Lower lobe of right lung (tissue), 2 donors: Measurements from ENCODE around the gene LRRTM4. TPM values are rescaled to one million over a fixed set of nuclear protein-coding genes. Genes with fewer than 3 reads are reported as not detected.
"Not testable (repeated sequence)": the region's sequence is repeated elsewhere in the genome, so short reads cannot be mapped to it uniquely, and the experiment has no call there.

Source experiments
- ATAC-seq, 2 donors: fragments of 200-7000 bp; cut with Tn5 transposase; one replicate each; pipeline ENCODE4 v1.9.1; 2020 to 2022; ENCODE audit warnings: mild to moderate bottlenecking in 2 of 2, moderate library complexity in 2 of 2
- DNase-seq: peaks from one replicate; pipeline ENCODE4 v3.0.0-alpha.2; 2020
- H3K27ac ChIP-seq: fragments of 200-600 bp; one replicate; pipeline ENCODE4 v1.8.0; 2022
- H3K27me3 ChIP-seq: fragments of 200-600 bp; one replicate; pipeline ENCODE4 v1.8.0; 2022; ENCODE audit warnings: low read depth
- H3K36me3 ChIP-seq: fragments of 200-600 bp; one replicate; pipeline ENCODE4 v1.8.0; 2022; ENCODE audit warnings: mild to moderate bottlenecking
- H3K4me1 ChIP-seq: fragments of 200-600 bp; one replicate; pipeline ENCODE4 v1.8.0; 2022
- H3K4me3 ChIP-seq: fragments of 200-600 bp; one replicate; pipeline ENCODE4 v1.8.0; 2022; ENCODE audit warnings: mild to moderate bottlenecking
- H3K9me3 ChIP-seq: fragments of 200-600 bp; one replicate; pipeline ENCODE4 v1.8.0; 2022
- CTCF ChIP-seq: fragments of 200-600 bp; IDR thresholded peaks from one replicate; pipeline ENCODE4 v1.8.0; 2022; ENCODE audit warnings: antibody characterized with exemption, mild to moderate bottlenecking
- intact Hi-C: fragments of 100-400 bp; cut with DNase I; formaldehyde crosslinking; loops from one replicate; pipeline ENCODE4 v1.11.0; 2022
- total RNA-seq: library from RNA; stranded (reverse); fragmentation: NEBNext Ultra II Directional; extraction: Animal tissue kit (Norgen Biotek cat#: 25700); gene quantifications from one replicate; pipeline ENCODE4 v1.2.1, GENCODE V29; 2021
- donor health status: DM: no; HTN: yes; CAD: no; lungs with severe emphysema.

LRRTM4 gene
- total RNA-seq, 1 donor from 2014 or later = 0.77 TPM

DNA sequence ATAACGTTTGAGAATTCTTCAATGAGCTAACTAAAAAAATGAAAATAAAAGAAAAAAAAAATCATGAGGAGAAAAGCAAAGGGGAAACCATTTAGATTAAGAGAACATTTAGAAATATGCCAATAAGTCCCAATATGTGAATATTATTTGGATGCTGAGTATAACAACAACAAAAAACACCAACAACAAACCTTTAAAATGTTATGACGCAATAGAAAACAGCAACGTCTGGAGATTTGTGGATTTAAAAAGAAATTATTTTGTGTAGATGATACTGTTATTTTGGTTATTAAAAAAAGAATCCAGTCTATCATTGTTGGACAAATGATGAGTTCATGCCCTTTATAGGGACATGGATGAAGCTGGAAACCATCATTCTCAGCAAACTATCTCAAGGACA is 417.2 kb downstream of the LRRTM4 start:
- ATAC-seq (no peak), DNase-seq (no peak)
- TF ChIP-seq CTCF = no peak
- Histone ChIP-seq H3K9me3 (no peaks in the 10 kb centered on the region), H3K4me3 (no peak overlapping the region), H3K4me1 (no peaks in the 10 kb centered on the region), H3K27me3 (no peaks in the 10 kb centered on the region), H3K27ac (no peak overlapping the region), H3K36me3 (no peaks in the 10 kb centered on the region)
- intact Hi-C loops = no loop called here

DNA sequence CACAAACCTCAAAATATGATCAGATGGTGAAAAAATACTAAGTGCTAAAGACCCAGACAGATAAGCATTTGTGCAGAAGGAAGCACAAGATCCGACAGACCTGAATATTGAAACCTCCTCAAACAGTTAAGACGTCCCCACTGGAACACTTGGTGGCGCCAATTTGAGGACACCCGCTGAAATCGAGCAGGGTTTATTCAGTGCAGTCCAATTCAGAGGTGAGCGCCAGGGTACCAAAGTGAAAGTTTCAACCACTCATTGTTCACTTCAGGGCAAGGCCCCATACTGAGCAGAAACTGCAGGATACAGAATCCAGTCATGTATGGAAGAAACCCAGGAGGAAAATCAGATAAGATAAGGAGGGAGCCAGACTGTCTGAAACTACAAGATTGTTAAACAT is 417.6 kb downstream of the LRRTM4 start:
- Histone ChIP-seq H3K9me3 (no peaks in the 10 kb centered on the region), H3K4me1 (no peaks in the 10 kb centered on the region), H3K36me3 (no peaks in the 10 kb centered on the region), H3K27ac (no peak overlapping the region), H3K27me3 (no peaks in the 10 kb centered on the region), H3K4me3 (no peak overlapping the region)
- intact Hi-C loops = no loop called here
- TF ChIP-seq CTCF = no peak
- ATAC-seq (no peak), DNase-seq (no peak)

DNA sequence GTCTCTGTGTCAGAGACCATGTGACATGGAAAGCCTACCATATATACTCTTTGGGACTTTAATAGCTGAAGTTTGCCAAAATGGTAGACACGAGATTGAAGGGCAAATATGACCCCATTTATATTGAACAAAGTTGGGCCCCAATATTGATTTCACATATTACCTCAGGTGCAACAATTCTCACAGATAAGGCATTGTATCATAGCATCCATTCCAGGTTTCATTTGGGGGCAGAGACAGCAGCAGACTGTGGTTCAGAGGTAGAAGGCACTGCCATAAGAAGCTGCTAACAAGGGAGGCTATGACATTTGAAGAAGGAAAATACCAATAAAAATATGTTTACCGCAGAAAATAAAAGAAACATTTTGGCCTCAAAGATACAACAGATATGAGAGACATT is 419.2 kb downstream of the LRRTM4 start:
- Histone ChIP-seq H3K36me3 (no peaks in the 10 kb centered on the region), H3K27ac (no peak overlapping the region), H3K9me3 (no peaks in the 10 kb centered on the region), H3K27me3 (no peaks in the 10 kb centered on the region), H3K4me3 (no peak overlapping the region), H3K4me1 (no peaks in the 10 kb centered on the region)
- no peak for TF ChIP-seq CTCF
- DNase-seq (no peak), ATAC-seq (no peak)
- intact Hi-C loops = no loop called here

DNA sequence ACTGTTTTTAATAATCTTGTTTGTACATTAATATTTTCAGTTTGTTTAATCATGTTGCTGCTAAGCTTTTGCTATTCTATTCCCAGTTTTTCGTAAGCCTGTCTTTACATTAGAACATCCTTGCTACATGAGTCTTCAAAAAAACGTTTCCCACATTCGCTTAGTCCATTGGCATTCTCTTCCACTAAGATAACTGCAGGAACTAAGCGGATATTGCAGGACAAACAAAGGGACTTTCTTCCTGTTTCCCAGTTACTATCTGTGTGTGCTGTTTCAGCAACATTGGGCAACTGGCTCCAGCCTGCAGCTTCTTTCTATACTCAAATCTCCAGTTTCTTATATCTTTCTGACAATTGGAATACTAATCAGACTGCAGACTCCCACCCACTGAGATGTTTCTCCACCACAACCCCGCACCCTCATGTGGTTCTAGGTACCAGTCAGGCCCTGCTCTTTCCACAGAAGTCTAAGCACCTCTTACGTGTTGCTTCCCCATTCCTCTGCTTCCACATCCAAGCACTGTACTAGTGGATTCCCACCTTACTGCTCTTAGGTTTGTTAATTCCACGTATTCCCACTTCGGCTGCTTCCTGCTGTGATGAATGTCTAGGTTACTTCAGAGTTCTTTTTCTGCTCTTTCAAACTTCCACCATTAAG is 420.3 kb downstream of the LRRTM4 start:
- H3K4me1 ChIP-seq = no peaks in the 10 kb centered on the region
- no peaks in the 10 kb centered on the region for H3K9me3 ChIP-seq
- no peaks in the 10 kb centered on the region for H3K36me3 ChIP-seq
- no peak for ATAC-seq
- no peak for TF ChIP-seq CTCF
- no peaks in the 10 kb centered on the region for H3K27me3 ChIP-seq
- H3K27ac ChIP-seq = no peak overlapping the region
- intact Hi-C loops = no loop called here
- no peak for DNase-seq
- no peak overlapping the region for H3K4me3 ChIP-seq

DNA sequence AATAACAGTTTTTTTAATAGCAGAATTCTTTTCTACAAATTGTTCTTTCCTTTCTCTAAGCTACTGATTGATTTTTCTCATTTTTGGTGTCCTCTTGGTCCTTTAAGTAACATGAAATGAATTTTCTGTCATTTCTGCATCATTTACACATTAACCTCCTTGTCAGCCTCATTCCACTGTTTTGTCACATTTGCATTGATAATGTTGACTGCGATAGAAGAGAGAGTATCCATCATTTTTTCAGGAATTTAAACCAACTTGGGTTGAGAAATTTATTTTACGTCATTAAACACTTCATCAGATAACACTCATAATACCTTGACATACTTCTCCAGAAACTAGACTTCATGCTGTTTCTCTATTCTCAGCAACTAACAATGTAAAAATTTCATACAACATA is 422.2 kb downstream of the LRRTM4 start:
- no peak for TF ChIP-seq CTCF
- no peaks in the 10 kb centered on the region for H3K36me3 ChIP-seq
- intact Hi-C loops = no loop called here
- no peak for DNase-seq
- H3K27ac ChIP-seq = no peak overlapping the region
- ATAC-seq = no peak
- H3K27me3 ChIP-seq = no peaks in the 10 kb centered on the region
- no peaks in the 10 kb centered on the region for H3K4me1 ChIP-seq
- H3K4me3 ChIP-seq = no peak overlapping the region
- no peaks in the 10 kb centered on the region for H3K9me3 ChIP-seq

DNA sequence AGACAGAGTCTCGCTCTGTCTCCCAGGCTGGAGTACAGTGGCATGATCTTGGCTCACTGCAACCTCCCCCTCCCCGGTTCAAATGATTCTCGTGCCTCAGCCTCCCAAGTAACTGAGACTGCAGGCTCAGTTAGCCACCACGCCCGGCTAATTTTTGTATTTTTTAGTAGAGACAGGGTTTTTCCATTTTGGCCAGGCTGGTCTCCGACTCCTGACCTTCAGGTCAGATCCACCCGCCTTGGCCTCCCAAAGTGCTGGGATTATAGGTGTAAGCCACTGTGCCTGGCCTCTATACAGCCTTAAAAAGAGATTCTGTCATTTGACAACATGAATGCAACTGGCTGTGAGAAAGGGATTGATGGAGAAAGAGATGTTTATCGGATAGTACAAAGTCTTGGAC is 426.7 kb downstream of the LRRTM4 start:
- H3K36me3 ChIP-seq, H3K4me3 ChIP-seq, DNase-seq, H3K4me1 ChIP-seq, H3K27ac ChIP-seq, intact Hi-C loops, H3K27me3 ChIP-seq, ATAC-seq, H3K9me3 ChIP-seq: not testable (repeated sequence)
